Muscle of arm (tissue), 12 donors: Measurements from ENCODE around the gene VPS26C. TPM values are rescaled to one million over a fixed set of nuclear protein-coding genes. Genes with fewer than 3 reads are reported as not detected.

ENCODE experiments used
- polyA plus RNA-seq, 12 donors: library from polyadenylated mRNA; unstranded; fragments of 120-200 nt; gene quantifications; one replicate each; pipeline ENCODE4 v1.2.1, GENCODE V29; 2013; ENCODE audit not compliant: insufficient read length in 12 of 12

Gene VPS26C
- polyA plus RNA-seq, 12 donors, result 28.1 to 48.8 (median 32.1) TPM; not detected in 1

Other genes starting within 250 kb of the VPS26C start
- 10 to 100 TPM in 11 of 12 donors, not detected in 1; 24.2 to 43.8 (median 31.6) TPM for gene PIGP, start 194.3 kb downstream of the VPS26C start, polyA plus RNA-seq
- 100 to 1,000 TPM in 11 of 12 donors, not detected in 1; 122 to 213 (median 146) TPM for gene TTC3, start 194.1 kb downstream of the VPS26C start, polyA plus RNA-seq
- gene DYRK1A, start 99.4 kb upstream of the VPS26C start, polyA plus RNA-seq, result 10 to 100 TPM in 11 of 12 donors, not detected in 1; 53.7 to 71.2 (median 62.3) TPM